ENCODE data around the gene APLF.
A peak's percentile ranks its signal among the peaks of the same experiment; 100 is the strongest.

APLF gene

DNA sequence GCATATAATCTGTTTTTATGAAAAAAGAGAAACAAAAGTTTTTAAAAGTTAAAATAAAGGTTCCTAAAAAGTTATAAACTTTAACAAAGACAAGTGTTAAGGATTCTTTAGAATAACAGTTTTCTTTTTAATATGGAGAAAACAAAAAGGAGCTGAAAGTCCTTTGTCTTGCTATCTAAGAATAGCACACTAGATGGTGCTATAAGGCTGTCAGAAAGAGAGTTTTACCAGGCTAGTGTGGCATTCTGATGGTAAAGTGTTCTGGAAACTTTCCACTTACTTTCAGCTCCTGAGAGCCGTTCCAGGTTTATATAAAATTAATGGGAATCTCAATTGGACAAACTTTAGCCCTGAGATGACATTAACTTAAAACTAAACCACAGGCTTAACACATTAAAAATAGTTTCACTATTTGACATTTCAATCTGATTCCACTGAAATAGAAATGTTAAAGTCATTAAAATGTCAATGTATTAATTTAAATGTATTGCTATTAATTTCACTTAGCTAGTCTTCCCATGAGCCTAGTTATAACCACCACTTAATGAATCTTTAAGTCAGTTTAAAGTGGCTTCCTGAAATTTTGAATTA is 4.0 kb upstream of the APLF start:
- Histone ChIP-seq H4K91ac (ENCODE audit: low read depth, low read length) (no peak overlapping the region), H3K14ac (ENCODE audit: low read length) (no peak overlapping the region), H2AFZ (ENCODE audit: insufficient read depth, low read length, poor library complexity) (no peak overlapping the region), H3K27ac (ENCODE audit: low read depth, low read length) (no peak overlapping the region), H3K4me3 (ENCODE audit: low read depth, low read length) (no peak overlapping the region), H3K79me2 (ENCODE audit: control insufficient read depth, insufficient read depth, low read length, poor library complexity) (peaks cover 8% of the 10 kb centered on the region), H2BK120ac (ENCODE audit: insufficient read depth, low read length, poor library complexity) (no peak overlapping the region), H3K79me1 (ENCODE audit: low read length) (peaks cover 8% of the 10 kb centered on the region), H3K18ac (ENCODE audit: low read length) (no peak overlapping the region), H2AK5ac (ENCODE audit: low read length) (no peak overlapping the region), H3K4me1 (ENCODE audit: control insufficient read depth in 1 of 2, insufficient read depth in 2 of 2, low read length in 2 of 2) (no peaks in the 10 kb centered on the region), H3K9me3 (ENCODE audit: insufficient read depth, low read depth, low read length) (no peaks in the 10 kb centered on the region), H2BK12ac (ENCODE audit: low read length) (no peak overlapping the region), H3K36me3 (ENCODE audit: control insufficient read depth in 1 of 2, insufficient read depth in 2 of 2, low read length in 2 of 2) (no peaks in the 10 kb centered on the region), H3K23ac (ENCODE audit: low read length) (no peak overlapping the region), H4K8ac (ENCODE audit: low read depth, low read length) (no peak overlapping the region), H3K9ac (ENCODE audit: low read length) (no peak overlapping the region), H3K4ac (ENCODE audit: low read depth, low read length) (no peak overlapping the region), H3K27me3 (ENCODE audit: insufficient read depth, low read length) (no peaks in the 10 kb centered on the region), H3K4me2 (ENCODE audit: low read length) (no peak overlapping the region), H2BK5ac (ENCODE audit: low read depth, low read length, poor library complexity) (no peak overlapping the region), H4K12ac (ENCODE audit: low read depth, low read length) (no peak overlapping the region)
- peak in 1 of 2 donors; percentile 85 for DNase-seq
- no CpG with 5 or more reads among the region's 1 CpG for WGBS (ENCODE audit: extremely low coverage, insufficient coverage, insufficient read length)

DNA sequence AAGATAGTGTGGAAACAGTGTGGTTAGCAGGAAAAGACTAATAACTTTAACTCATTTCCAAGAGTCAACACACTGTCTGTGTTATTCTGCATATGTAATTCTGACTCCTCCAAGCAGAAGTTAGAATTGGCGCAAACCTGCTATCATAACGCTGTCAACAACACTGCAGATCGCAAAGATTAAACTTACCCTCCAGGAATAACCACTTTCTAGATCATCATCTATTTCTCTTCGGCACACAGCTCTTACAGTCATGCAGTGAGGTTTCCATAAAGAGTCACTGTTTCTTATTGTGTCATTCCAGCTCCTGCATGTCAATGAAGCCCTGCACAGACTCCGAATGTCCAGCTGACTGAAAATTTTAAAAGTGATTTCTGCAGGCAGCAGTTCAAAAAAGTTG is 2.7 kb upstream of the APLF start:
- Histone ChIP-seq H2AFZ (ENCODE audit: insufficient read depth, low read length, poor library complexity) (no peak overlapping the region), H3K9ac (ENCODE audit: low read length) (no peak overlapping the region), H3K4me1 (ENCODE audit: control insufficient read depth in 1 of 2, insufficient read depth in 2 of 2, low read length in 2 of 2) (no peaks in the 10 kb centered on the region), H3K27me3 (ENCODE audit: insufficient read depth, low read length) (no peaks in the 10 kb centered on the region), H2BK120ac (ENCODE audit: insufficient read depth, low read length, poor library complexity) (no peak overlapping the region), H4K91ac (ENCODE audit: low read depth, low read length) (no peak overlapping the region), H3K4me2 (ENCODE audit: low read length) (no peak overlapping the region), H3K36me3 (ENCODE audit: control insufficient read depth in 1 of 2, insufficient read depth in 2 of 2, low read length in 2 of 2) (no peaks in the 10 kb centered on the region), H3K18ac (ENCODE audit: low read length) (no peak overlapping the region), H3K79me1 (ENCODE audit: low read length) (peaks cover 8% of the 10 kb centered on the region), H3K79me2 (ENCODE audit: control insufficient read depth, insufficient read depth, low read length, poor library complexity) (peaks cover 8% of the 10 kb centered on the region), H3K4me3 (ENCODE audit: low read depth, low read length) (no peak overlapping the region), H3K23ac (ENCODE audit: low read length) (no peak overlapping the region), H3K9me3 (ENCODE audit: insufficient read depth, low read depth, low read length) (no peaks in the 10 kb centered on the region), H4K8ac (ENCODE audit: low read depth, low read length) (no peak overlapping the region), H2BK12ac (ENCODE audit: low read length) (no peak overlapping the region), H4K12ac (ENCODE audit: low read depth, low read length) (no peak overlapping the region), H3K4ac (ENCODE audit: low read depth, low read length) (no peak overlapping the region), H2BK5ac (ENCODE audit: low read depth, low read length, poor library complexity) (no peak overlapping the region), H3K14ac (ENCODE audit: low read length) (no peak overlapping the region), H2AK5ac (ENCODE audit: low read length) (no peak overlapping the region), H3K27ac (ENCODE audit: low read depth, low read length) (no peak overlapping the region)
- no CpG with 5 or more reads among the region's 5 CpGs for WGBS (ENCODE audit: extremely low coverage, insufficient coverage, insufficient read length)
- peak; percentile 12 to 73 for DNase-seq

DNA sequence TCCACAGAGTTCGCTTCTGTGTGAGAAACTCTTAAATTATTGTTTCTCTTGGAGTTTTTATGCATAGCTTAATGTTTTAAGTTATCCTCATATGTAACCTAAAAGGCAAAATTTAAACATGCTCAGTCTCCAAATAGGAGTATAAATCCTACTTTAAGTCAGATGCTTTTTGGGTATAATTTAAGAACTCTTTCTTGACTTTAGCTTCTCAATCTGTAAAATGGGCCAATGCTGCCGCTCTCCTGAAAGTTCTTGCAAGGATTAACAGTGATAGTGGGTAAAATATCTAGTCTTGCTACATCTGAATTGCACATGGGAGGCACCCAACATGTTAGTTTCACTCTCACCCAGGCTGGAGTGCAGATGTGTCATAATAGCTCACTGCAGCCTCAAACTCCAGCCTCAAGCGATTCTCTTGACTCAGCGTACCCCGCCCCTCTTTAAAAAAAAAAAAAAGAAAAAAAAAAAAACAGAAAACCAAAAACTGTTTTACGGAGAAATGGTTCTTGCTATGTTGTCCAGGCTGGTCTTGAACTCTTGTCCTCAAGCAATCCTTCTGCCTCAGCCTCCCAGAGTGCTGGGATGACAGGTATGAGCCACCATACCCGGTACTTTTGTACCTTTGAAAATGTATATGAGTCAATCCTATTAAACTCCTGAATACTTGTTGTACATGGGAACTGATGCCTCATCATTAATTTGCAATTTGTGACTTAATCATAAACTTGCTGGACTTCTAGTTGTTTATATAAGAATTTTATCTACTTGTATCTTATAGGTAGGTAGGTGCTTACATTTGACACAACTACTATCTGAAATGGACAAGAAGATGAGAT is 2.1 kb upstream of the APLF start:
- H3K18ac ChIP-seq (ENCODE audit: low read length), result no peak overlapping the region
- peaks cover 8% of the 10 kb centered on the region for H3K79me2 ChIP-seq (ENCODE audit: control insufficient read depth, insufficient read depth, low read length, poor library complexity)
- no peak overlapping the region for H2BK120ac ChIP-seq (ENCODE audit: insufficient read depth, low read length, poor library complexity)
- H3K27me3 ChIP-seq (ENCODE audit: insufficient read depth, low read length), result no peaks in the 10 kb centered on the region
- no peaks in the 10 kb centered on the region for H3K9me3 ChIP-seq (ENCODE audit: insufficient read depth, low read depth, low read length)
- no CpG with 5 or more reads among the region's 7 CpGs for WGBS (ENCODE audit: extremely low coverage, insufficient coverage, insufficient read length)
- H3K36me3 ChIP-seq (ENCODE audit: control insufficient read depth in 1 of 2, insufficient read depth in 2 of 2, low read length in 2 of 2), result no peaks in the 10 kb centered on the region
- H2AFZ ChIP-seq (ENCODE audit: insufficient read depth, low read length, poor library complexity), result no peak overlapping the region
- no peak overlapping the region for H2BK12ac ChIP-seq (ENCODE audit: low read length)
- no peak overlapping the region for H3K4me2 ChIP-seq (ENCODE audit: low read length)
- no peak overlapping the region for H4K8ac ChIP-seq (ENCODE audit: low read depth, low read length)
- H2AK5ac ChIP-seq (ENCODE audit: low read length), result no peak overlapping the region
- no peak overlapping the region for H4K91ac ChIP-seq (ENCODE audit: low read depth, low read length)
- no peak overlapping the region for H3K9ac ChIP-seq (ENCODE audit: low read length)
- H3K14ac ChIP-seq (ENCODE audit: low read length), result no peak overlapping the region
- DNase-seq, result peak in 1 of 2 donors; percentile 31
- H3K79me1 ChIP-seq (ENCODE audit: low read length), result peaks cover 8% of the 10 kb centered on the region
- H3K4ac ChIP-seq (ENCODE audit: low read depth, low read length), result no peak overlapping the region
- no peaks in the 10 kb centered on the region for H3K4me1 ChIP-seq (ENCODE audit: control insufficient read depth in 1 of 2, insufficient read depth in 2 of 2, low read length in 2 of 2)
- no peak overlapping the region for H4K12ac ChIP-seq (ENCODE audit: low read depth, low read length)
- no peak overlapping the region for H3K23ac ChIP-seq (ENCODE audit: low read length)
- H2BK5ac ChIP-seq (ENCODE audit: low read depth, low read length, poor library complexity), result no peak overlapping the region
- no peak overlapping the region for H3K4me3 ChIP-seq (ENCODE audit: low read depth, low read length)
- H3K27ac ChIP-seq (ENCODE audit: low read depth, low read length), result no peak overlapping the region

DNA sequence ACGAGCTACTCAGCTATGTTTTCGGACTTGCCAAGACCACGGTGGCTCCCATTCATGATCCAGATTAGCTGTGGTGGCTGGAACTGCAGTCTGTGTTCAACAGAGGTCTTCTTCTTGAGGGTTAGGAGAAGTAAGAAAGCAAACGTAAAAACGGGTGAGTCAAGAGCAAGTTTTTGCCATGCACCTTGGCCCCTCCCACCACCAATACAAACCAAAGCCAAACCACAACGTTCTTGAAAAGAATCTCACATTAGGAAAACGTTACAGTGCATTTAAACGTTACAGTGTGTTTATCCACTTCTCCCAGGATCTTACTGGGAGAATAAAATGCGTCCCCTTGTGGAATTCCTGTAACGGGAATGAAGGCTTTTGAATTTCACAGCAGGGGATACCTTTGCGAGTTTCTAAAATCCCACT is 1.0 kb upstream of the APLF start:
- no peaks in the 10 kb centered on the region for H3K4me1 ChIP-seq (ENCODE audit: control insufficient read depth in 1 of 2, insufficient read depth in 2 of 2, low read length in 2 of 2)
- H3K4me2 ChIP-seq (ENCODE audit: low read length), result peak overlapping the region; percentile 77
- H3K4ac ChIP-seq (ENCODE audit: low read depth, low read length), result no peak overlapping the region
- H3K4me3 ChIP-seq (ENCODE audit: low read depth, low read length), result no peak overlapping the region
- DNase-seq, result peak; percentile 17 to 49
- no peak overlapping the region for H2BK5ac ChIP-seq (ENCODE audit: low read depth, low read length, poor library complexity)
- H2AFZ ChIP-seq (ENCODE audit: insufficient read depth, low read length, poor library complexity), result peak overlapping the region; percentile 95
- WGBS (ENCODE audit: extremely low coverage, insufficient coverage, insufficient read length), result no CpG with 5 or more reads among the region's 11 CpGs
- peak overlapping the region; percentile 44 for H4K12ac ChIP-seq (ENCODE audit: low read depth, low read length)
- no peaks in the 10 kb centered on the region for H3K27me3 ChIP-seq (ENCODE audit: insufficient read depth, low read length)
- H3K18ac ChIP-seq (ENCODE audit: low read length), result no peak overlapping the region
- H3K23ac ChIP-seq (ENCODE audit: low read length), result no peak overlapping the region
- H3K79me1 ChIP-seq (ENCODE audit: low read length), result peaks cover 8% of the 10 kb centered on the region
- no peak overlapping the region for H3K14ac ChIP-seq (ENCODE audit: low read length)
- H3K36me3 ChIP-seq (ENCODE audit: control insufficient read depth in 1 of 2, insufficient read depth in 2 of 2, low read length in 2 of 2), result no peaks in the 10 kb centered on the region
- H3K27ac ChIP-seq (ENCODE audit: low read depth, low read length), result no peak overlapping the region
- peak overlapping the region; percentile 77 for H3K9ac ChIP-seq (ENCODE audit: low read length)
- no peak overlapping the region for H2AK5ac ChIP-seq (ENCODE audit: low read length)
- peaks cover 8% of the 10 kb centered on the region for H3K79me2 ChIP-seq (ENCODE audit: control insufficient read depth, insufficient read depth, low read length, poor library complexity)
- H4K91ac ChIP-seq (ENCODE audit: low read depth, low read length), result no peak overlapping the region
- H2BK12ac ChIP-seq (ENCODE audit: low read length), result no peak overlapping the region
- H2BK120ac ChIP-seq (ENCODE audit: insufficient read depth, low read length, poor library complexity), result no peak overlapping the region
- no peak overlapping the region for H4K8ac ChIP-seq (ENCODE audit: low read depth, low read length)
- no peaks in the 10 kb centered on the region for H3K9me3 ChIP-seq (ENCODE audit: insufficient read depth, low read depth, low read length)

Measured in trophoblast cell (in vitro differentiated cells and primary cell).